HepG2 (cell line): ENCODE measurements around the gene ADAMTSL4. TPM values are rescaled to one million over a fixed set of nuclear protein-coding genes. Genes with fewer than 3 reads are reported as not detected.

ENCODE experiments used
- AFF4 ChIP-seq: sonication (generic); formaldehyde crosslinking; IDR thresholded peaks from 2 replicates; pipeline ENCODE4 v1.4.0; 2020; ENCODE audit warnings: missing genetic modification reagents
- ATF3 ChIP-seq: sonication (generic); formaldehyde crosslinking; IDR thresholded peaks from 2 replicates; pipeline ENCODE4 v1.4.0; 2020; ENCODE audit warnings: missing genetic modification reagents
- BCL6 ChIP-seq: IDR thresholded peaks from 2 replicates; pipeline ENCODE4 v1.6.1; 2016; ENCODE audit warnings: missing genetic modification reagents, missing compliant biosample characterization
- GMEB1 ChIP-seq: sonication (generic); formaldehyde crosslinking; IDR thresholded peaks from 2 replicates; pipeline ENCODE4 v1.5.1; 2020; ENCODE audit warnings: missing genetic modification reagents, mild to moderate bottlenecking, borderline replicate concordance
- GTF2F1 ChIP-seq: fragments of 150-350 bp; IDR thresholded peaks from 2 replicates; pipeline ENCODE4 v1.6.1; 2014; ENCODE audit warnings: low read length
- POLR2A ChIP-seq, 2 experiments: IDR thresholded peaks; 2 replicates each; pipeline ENCODE4 v1.6.1; 2011; ENCODE audit warnings: low read depth in 2 of 2, low read length in 2 of 2, mild to moderate bottlenecking in 1 of 2, moderate library complexity in 1 of 2; ENCODE audit not compliant: insufficient read depth in 1 of 2
- TAF1 ChIP-seq: sonication (generic); formaldehyde crosslinking; IDR thresholded peaks from 2 replicates; pipeline ENCODE4 v1.4.0; 2020; ENCODE audit warnings: missing genetic modification reagents
- TP53 ChIP-seq: sonication (generic); formaldehyde crosslinking; conservative IDR thresholded peaks from 2 replicates; pipeline ENCODE4 v1.4.0; 2020; ENCODE audit warnings: missing genetic modification reagents
- ZBTB8A ChIP-seq: sonication (generic); formaldehyde crosslinking; IDR thresholded peaks from 2 replicates; pipeline ENCODE4 v1.4.0; 2020; ENCODE audit warnings: mild to moderate bottlenecking, low read depth, missing genetic modification reagents, borderline replicate concordance
- ZFP36 ChIP-seq: fragments of 150-350 bp; IDR thresholded peaks from 2 replicates; pipeline ENCODE4 v1.6.1; 2018; ENCODE audit warnings: borderline replicate concordance, low read length, low read depth; ENCODE audit not compliant: partially characterized antibody
- ZNF30 ChIP-seq: sonication (generic); formaldehyde crosslinking; IDR thresholded peaks from 2 replicates; pipeline ENCODE4 v1.5.0; 2020; ENCODE audit warnings: mild to moderate bottlenecking, missing genetic modification reagents
- ZNF781 ChIP-seq: sonication (generic); formaldehyde crosslinking; IDR thresholded peaks from 2 replicates; pipeline ENCODE4 v1.5.1; 2020; ENCODE audit warnings: borderline replicate concordance, mild to moderate bottlenecking, missing genetic modification reagents; ENCODE audit errors: not compliant biosample characterization
- polyA plus RNA-seq, 8 experiments: library from polyadenylated mRNA; depleted of rRNA in 3 of 8; stranded (reverse) in 7 of 8; unstranded in 1 of 8; fragments of >200 nt; fragmentation: Illumina TruSeq in 4 of 8; extraction: Trizol in 4 of 8; gene quantifications; 2 replicates each; pipeline versions ENCODE4 v1.2.1 to v1.2.3, GENCODE V29; 2011 to 2016; ENCODE audit warnings: low read depth in 4 of 8, missing spikeins in 1 of 8, mixed read lengths in 1 of 8; ENCODE audit not compliant: insufficient read depth in 1 of 8
- total RNA-seq, 5 experiments: library from RNA; depleted of rRNA; stranded (reverse); fragments of >200 nt; fragmentation: Illumina TruSeq; extraction: Trizol; gene quantifications; 2 replicates each; pipeline ENCODE4 v1.2.3, GENCODE V29; 2016; ENCODE audit warnings: low read depth in 1 of 5
- TF ChIP-seq, protein P1 (sequence below): fragments of 450-650 bp; IDR thresholded peaks from 2 replicates; pipeline ENCODE4 v1.6.1; 2016
- TF ChIP-seq, protein P2 (sequence below), 2 experiments: sonication (generic) in 1 of 2; formaldehyde crosslinking in 1 of 2; IDR thresholded peaks; 2 replicates each; pipeline versions ENCODE4 v1.4.0 to v1.6.1; 2018 to 2020; ENCODE audit warnings: missing genetic modification reagents in 2 of 2, borderline replicate concordance in 1 of 2, low read depth in 1 of 2, mild to moderate bottlenecking in 1 of 2, missing biosample characterization in 1 of 2
- TF ChIP-seq, protein P3 (sequence below): sonication (generic); formaldehyde crosslinking; IDR thresholded peaks from 2 replicates; pipeline ENCODE4 v1.5.0; 2020; ENCODE audit warnings: missing genetic modification reagents, mild to moderate bottlenecking, borderline replicate concordance
- TF ChIP-seq, protein P4 (sequence below): IDR thresholded peaks from 2 replicates; pipeline ENCODE4 v1.6.1; 2016; ENCODE audit warnings: control low read depth

Gene ADAMTSL4
- total and polyA plus RNA-seq, 2 of the 13 experiments (the other 11 are each of a cell fraction or from before 2014, with no cell fraction given): 3.9 to 16.4 TPM

- TF ChIP-seq AFF4 (CRISPR knock-in tag) (peak; percentile 93), ZFP36 (peak; percentile 79), BCL6 (CRISPR knock-in tag) (0 out of 2 replicates have a peak, but pooled peaks have one; percentile 58), GTF2F1 (peak; percentile 98), ZNF781 (no peak), GMEB1 (CRISPR knock-in tag) (peak; percentile 54; the same call in 1 of the 2 replicates), TP53 (no peak; the same call in 1 of the 2 replicates), ZBTB8A (no peak), ATF3 (CRISPR knock-in tag) (peak; percentile 12; the same call in 1 of the 2 replicates), ZNF30 (no peak), TAF1 (CRISPR knock-in tag) (peak; percentile 93), POLR2A (IDR thresholded peaks at IDR 0.05; ENCODE audit: insufficient read depth in 1 of 2, low read depth in 2 of 2, low read length in 2 of 2) (peak; percentile 95 to 99)
- TF ChIP-seq, protein P1, sequence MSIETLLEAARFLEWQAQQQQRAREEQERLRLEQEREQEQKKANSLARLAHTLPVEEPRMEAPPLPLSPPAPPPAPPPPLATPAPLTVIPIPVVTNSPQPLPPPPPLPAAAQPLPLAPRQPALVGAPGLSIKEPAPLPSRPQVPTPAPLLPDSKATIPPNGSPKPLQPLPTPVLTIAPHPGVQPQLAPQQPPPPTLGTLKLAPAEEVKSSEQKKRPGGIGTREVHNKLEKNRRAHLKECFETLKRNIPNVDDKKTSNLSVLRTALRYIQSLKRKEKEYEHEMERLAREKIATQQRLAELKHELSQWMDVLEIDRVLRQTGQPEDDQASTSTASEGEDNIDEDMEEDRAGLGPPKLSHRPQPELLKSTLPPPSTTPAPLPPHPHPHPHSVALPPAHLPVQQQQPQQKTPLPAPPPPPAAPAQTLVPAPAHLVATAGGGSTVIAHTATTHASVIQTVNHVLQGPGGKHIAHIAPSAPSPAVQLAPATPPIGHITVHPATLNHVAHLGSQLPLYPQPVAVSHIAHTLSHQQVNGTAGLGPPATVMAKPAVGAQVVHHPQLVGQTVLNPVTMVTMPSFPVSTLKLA: no peak
- TF ChIP-seq, protein P2, sequence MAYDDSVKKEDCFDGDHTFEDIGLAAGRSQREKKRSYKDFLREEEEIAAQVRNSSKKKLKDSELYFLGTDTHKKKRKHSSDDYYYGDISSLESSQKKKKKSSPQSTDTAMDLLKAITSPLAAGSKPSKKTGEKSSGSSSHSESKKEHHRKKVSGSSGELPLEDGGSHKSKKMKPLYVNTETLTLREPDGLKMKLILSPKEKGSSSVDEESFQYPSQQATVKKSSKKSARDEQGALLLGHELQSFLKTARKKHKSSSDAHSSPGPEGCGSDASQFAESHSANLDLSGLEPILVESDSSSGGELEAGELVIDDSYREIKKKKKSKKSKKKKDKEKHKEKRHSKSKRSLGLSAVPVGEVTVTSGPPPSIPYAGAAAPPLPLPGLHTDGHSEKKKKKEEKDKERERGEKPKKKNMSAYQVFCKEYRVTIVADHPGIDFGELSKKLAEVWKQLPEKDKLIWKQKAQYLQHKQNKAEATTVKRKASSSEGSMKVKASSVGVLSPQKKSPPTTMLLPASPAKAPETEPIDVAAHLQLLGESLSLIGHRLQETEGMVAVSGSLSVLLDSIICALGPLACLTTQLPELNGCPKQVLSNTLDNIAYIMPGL (CRISPR knock-in tag; IDR thresholded peaks at IDR 0.05; ENCODE audit: borderline replicate concordance in 1 of 2, low read depth in 1 of 2): peak; percentile 17 to 72; a peak in 3 of 4 replicates
- TF ChIP-seq, protein P3, sequence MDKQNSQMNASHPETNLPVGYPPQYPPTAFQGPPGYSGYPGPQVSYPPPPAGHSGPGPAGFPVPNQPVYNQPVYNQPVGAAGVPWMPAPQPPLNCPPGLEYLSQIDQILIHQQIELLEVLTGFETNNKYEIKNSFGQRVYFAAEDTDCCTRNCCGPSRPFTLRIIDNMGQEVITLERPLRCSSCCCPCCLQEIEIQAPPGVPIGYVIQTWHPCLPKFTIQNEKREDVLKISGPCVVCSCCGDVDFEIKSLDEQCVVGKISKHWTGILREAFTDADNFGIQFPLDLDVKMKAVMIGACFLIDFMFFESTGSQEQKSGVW (CRISPR knock-in tag): 0 out of 2 replicates have a peak, but pooled peaks have one; percentile 74
- TF ChIP-seq, protein P4, sequence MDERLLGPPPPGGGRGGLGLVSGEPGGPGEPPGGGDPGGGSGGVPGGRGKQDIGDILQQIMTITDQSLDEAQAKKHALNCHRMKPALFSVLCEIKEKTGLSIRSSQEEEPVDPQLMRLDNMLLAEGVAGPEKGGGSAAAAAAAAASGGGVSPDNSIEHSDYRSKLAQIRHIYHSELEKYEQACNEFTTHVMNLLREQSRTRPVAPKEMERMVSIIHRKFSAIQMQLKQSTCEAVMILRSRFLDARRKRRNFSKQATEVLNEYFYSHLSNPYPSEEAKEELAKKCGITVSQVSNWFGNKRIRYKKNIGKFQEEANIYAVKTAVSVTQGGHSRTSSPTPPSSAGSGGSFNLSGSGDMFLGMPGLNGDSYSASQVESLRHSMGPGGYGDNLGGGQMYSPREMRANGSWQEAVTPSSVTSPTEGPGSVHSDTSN (CRISPR knock-in tag): no peak
Measured at GRCh38 chr1:150579110-150579944, 30.1 kb downstream of the ADAMTSL4 start, which contains the start of gene MCL1 (continued).
